Measurements from ENCODE around the gene KIF16B. TPM values are rescaled to one million over a fixed set of nuclear protein-coding genes. Genes with fewer than 3 reads are reported as not detected.

The KIF16B gene
- total RNA-seq, 6 experiments from 2014 or later: 8.4 to 15.9 (median 11.7) TPM

GRCh38 chr20:16292226-16292880, 280.9 kb downstream of the KIF16B start:
- no peaks in the 10 kb centered on the region for H3K9me3 ChIP-seq
- 84% methylated on average over 4 of the region's 4 CpGs for WGBS (ENCODE audit: insufficient coverage, low coverage, low lambda C conversion rate, missing lambda C conversion rate)
- H3K36me3 ChIP-seq: no peaks in the 10 kb centered on the region
- no peak overlapping the region for H3K27ac ChIP-seq
- TF ChIP-seq POLR2A (IDR thresholded peaks at IDR 0.05) (no peak), CTCF (IDR thresholded peaks at IDR 0.05) (no peak)
- H3K27me3 ChIP-seq: no peaks in the 10 kb centered on the region
- H3K4me1 ChIP-seq: no peaks in the 10 kb centered on the region
- no peak for ATAC-seq
- no peak overlapping the region for H3K4me3 ChIP-seq
- intact Hi-C loops (cut with DNase I): no loop called here
- DNase-seq: no peak

- ATAC-seq (no peak), DNase-seq (no peak)
- Histone ChIP-seq H3K27me3 (no peaks in the 10 kb centered on the region), H3K4me3 (no peak overlapping the region), H3K4me1 (no peaks in the 10 kb centered on the region), H3K36me3 (peaks cover 0 to 2% (median 0%) of the 10 kb centered on the region in 4 donors), H3K9me3 (no peaks in the 10 kb centered on the region), H3K27ac (no peak overlapping the region)
- TF ChIP-seq CTCF (IDR thresholded peaks at IDR 0.05) (no peak), POLR2A (IDR thresholded peaks at IDR 0.05) (no peak)
- intact Hi-C loops (cut with DNase I): no loop called here
- 60% methylated on average over 1 of the region's 4 CpGs for WGBS (ENCODE audit: insufficient coverage, low coverage, low lambda C conversion rate, missing lambda C conversion rate)
These were observed 282.9 kb downstream of the KIF16B start for GRCh38 chr20:16290358-16290757.

- H3K4me3 ChIP-seq: no peak overlapping the region
- H3K27me3 ChIP-seq: no peaks in the 10 kb centered on the region
- TF ChIP-seq POLR2A (IDR thresholded peaks at IDR 0.05) (no peak), CTCF (IDR thresholded peaks at IDR 0.05) (no peak)
- no peaks in the 10 kb centered on the region for H3K9me3 ChIP-seq
- intact Hi-C loops (cut with DNase I): no loop called here
- H3K36me3 ChIP-seq: peaks cover 0 to 2% (median 0%) of the 10 kb centered on the region in 4 donors
- WGBS (ENCODE audit: insufficient coverage, low coverage, low lambda C conversion rate, missing lambda C conversion rate): 50% methylated on average over 2 of the region's 2 CpGs
- DNase-seq (no peak), ATAC-seq (no peak)
- H3K27ac ChIP-seq: no peak overlapping the region
- no peaks in the 10 kb centered on the region for H3K4me1 ChIP-seq
These were observed 285.5 kb downstream of the KIF16B start for GRCh38 chr20:16287776-16288175.

GRCh38 chr20:16286601-16287000, 286.6 kb downstream of the KIF16B start:
- Histone ChIP-seq H3K27ac (no peak overlapping the region), H3K27me3 (no peaks in the 10 kb centered on the region), H3K4me1 (no peaks in the 10 kb centered on the region), H3K4me3 (no peak overlapping the region), H3K36me3 (peaks cover 0 to 2% (median 0%) of the 10 kb centered on the region in 4 donors), H3K9me3 (no peaks in the 10 kb centered on the region)
- ATAC-seq: no peak
- DNase-seq: no peak
- intact Hi-C loops (cut with DNase I): no loop called here
- 78% methylated on average over 3 of the region's 4 CpGs for WGBS (ENCODE audit: insufficient coverage, low coverage, low lambda C conversion rate, missing lambda C conversion rate)
- no peak for TF ChIP-seq POLR2A (IDR thresholded peaks at IDR 0.05)
- no peak for TF ChIP-seq CTCF (IDR thresholded peaks at IDR 0.05)
